ENCODE results near the gene USP49. TPM values are rescaled to one million over a fixed set of nuclear protein-coding genes. Genes with fewer than 3 reads are reported as not detected.

The USP49 gene
- polyA plus RNA-seq, 1 of the 3 experiments (the other 2 are of a cell fraction), result 2.4 TPM

DNA sequence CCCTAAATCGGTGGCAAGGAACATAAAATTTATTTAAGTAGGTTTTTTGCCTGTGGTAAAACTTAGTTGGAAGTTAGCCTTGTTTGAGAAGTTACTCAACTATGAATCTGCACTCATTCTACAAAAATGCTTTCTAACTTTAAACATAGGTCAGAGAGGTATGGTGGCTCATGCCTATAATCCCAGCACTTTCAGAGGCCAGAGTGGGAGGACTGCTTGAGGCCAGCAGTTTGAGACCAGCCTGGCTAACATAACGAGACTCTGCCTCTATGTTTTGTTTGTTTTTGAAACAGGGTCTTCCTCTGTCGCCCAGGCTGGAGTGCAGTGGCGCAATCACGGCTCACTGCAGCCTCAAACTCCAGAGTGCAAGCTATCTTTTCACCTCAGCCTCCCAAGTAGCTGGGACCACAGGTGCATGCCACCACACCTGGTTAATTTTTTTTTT lies 16.2 kb downstream of the USP49 start:
- Histone ChIP-seq H3K27me3 (ENCODE audit: insufficient read depth) (no peaks in the 10 kb centered on the region), H3K9me2 (no peaks in the 10 kb centered on the region), H4K20me1 (ENCODE audit: insufficient read depth) (no peaks in the 10 kb centered on the region), H3K79me2 (ENCODE audit: insufficient read depth) (no peaks in the 10 kb centered on the region), H2AFZ (ENCODE audit: low read depth) (no peak overlapping the region), H3K9me3 (no peaks in the 10 kb centered on the region), H3K4me2 (0 out of 2 replicates have a peak overlapping the region, but pooled peaks have one; percentile 4), H3K36me3 (replicated peaks in 1 of 2; ENCODE audit: control insufficient read depth in 1 of 2, insufficient read depth in 2 of 2, low read length in 1 of 2) (no peaks in the 10 kb centered on the region), H3F3A (replicated peaks; ENCODE audit: insufficient read depth) (peaks cover 11% of the 10 kb centered on the region), H3K4me1 (ENCODE audit: control insufficient read depth in 1 of 2, insufficient read depth in 2 of 2, low read depth in 1 of 2, low read length in 1 of 2) (no peaks in the 10 kb centered on the region), H3K4me3 (ENCODE audit: low read depth in 2 of 2, low read length in 1 of 2) (no peak overlapping the region), H3K27ac (ENCODE audit: low read depth in 2 of 2, low read length in 1 of 2) (peak overlapping the region in 1 of 2 experiments; percentile 25; a peak in 2 of 4 replicates), H3K9ac (no peak overlapping the region)
- ChIA-PET POLR2A (no interaction called here), CTCF (no interaction called here)
- 88% methylated on average over 5 of the region's 5 CpGs for WGBS (ENCODE audit: low lambda C conversion rate)
- DNase-seq, result no peak
- TF ChIP-seq GATA2 (CRISPR knock-in tag; IDR thresholded peaks at IDR 0.05), result no peak
- TF ChIP-seq, protein P1, sequence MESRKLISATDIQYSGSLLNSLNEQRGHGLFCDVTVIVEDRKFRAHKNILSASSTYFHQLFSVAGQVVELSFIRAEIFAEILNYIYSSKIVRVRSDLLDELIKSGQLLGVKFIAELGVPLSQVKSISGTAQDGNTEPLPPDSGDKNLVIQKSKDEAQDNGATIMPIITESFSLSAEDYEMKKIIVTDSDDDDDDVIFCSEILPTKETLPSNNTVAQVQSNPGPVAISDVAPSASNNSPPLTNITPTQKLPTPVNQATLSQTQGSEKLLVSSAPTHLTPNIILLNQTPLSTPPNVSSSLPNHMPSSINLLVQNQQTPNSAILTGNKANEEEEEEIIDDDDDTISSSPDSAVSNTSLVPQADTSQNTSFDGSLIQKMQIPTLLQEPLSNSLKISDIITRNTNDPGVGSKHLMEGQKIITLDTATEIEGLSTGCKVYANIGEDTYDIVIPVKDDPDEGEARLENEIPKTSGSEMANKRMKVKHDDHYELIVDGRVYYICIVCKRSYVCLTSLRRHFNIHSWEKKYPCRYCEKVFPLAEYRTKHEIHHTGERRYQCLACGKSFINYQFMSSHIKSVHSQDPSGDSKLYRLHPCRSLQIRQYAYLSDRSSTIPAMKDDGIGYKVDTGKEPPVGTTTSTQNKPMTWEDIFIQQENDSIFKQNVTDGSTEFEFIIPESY (IDR thresholded peaks at IDR 0.05; ENCODE audit: borderline replicate concordance, low read depth), result no peak
- no peak for TF ChIP-seq JUND (IDR thresholded peaks at IDR 0.05)
- no peak for TF ChIP-seq NFIC (IDR thresholded peaks at IDR 0.05; ENCODE audit: borderline replicate concordance)
- TF ChIP-seq, protein P2, sequence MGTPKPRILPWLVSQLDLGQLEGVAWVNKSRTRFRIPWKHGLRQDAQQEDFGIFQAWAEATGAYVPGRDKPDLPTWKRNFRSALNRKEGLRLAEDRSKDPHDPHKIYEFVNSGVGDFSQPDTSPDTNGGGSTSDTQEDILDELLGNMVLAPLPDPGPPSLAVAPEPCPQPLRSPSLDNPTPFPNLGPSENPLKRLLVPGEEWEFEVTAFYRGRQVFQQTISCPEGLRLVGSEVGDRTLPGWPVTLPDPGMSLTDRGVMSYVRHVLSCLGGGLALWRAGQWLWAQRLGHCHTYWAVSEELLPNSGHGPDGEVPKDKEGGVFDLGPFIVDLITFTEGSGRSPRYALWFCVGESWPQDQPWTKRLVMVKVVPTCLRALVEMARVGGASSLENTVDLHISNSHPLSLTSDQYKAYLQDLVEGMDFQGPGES (IDR thresholded peaks at IDR 0.05; ENCODE audit: low read depth, low read length), result no peak
- TF ChIP-seq MXI1 (IDR thresholded peaks at IDR 0.05; ENCODE audit: low read depth, low read length), result no peak
- TF ChIP-seq RAD21 (IDR thresholded peaks at IDR 0.05; ENCODE audit: low read length), result no peak
- TF ChIP-seq USF1 (IDR thresholded peaks at IDR 0.05; ENCODE audit: borderline replicate concordance, low read depth), result no peak
- TF ChIP-seq RFX5 (IDR thresholded peaks at IDR 0.05; ENCODE audit: low read length), result no peak
- TF ChIP-seq RCOR1 (IDR thresholded peaks at IDR 0.05; ENCODE audit: low read length), result no peak
- no peak for TF ChIP-seq REST (IDR thresholded peaks at IDR 0.05; ENCODE audit: low read depth, low read length)
- TF ChIP-seq SMC3 (IDR thresholded peaks at IDR 0.05; ENCODE audit: low read depth, low read length), result no peak
- no peak for TF ChIP-seq ELF1 (IDR thresholded peaks at IDR 0.05)
- no peak for TF ChIP-seq EP300 (IDR thresholded peaks at IDR 0.05; ENCODE audit: borderline replicate concordance in 1 of 2, low read depth in 1 of 2, low read length in 1 of 2)
- TF ChIP-seq YY1 (IDR thresholded peaks at IDR 0.05; ENCODE audit: low read depth), result no peak
- no peak for TF ChIP-seq POLR2AphosphoS5 (IDR thresholded peaks at IDR 0.05; ENCODE audit: low read depth, low read length)
- no peak for TF ChIP-seq TAF1 (IDR thresholded peaks at IDR 0.05; ENCODE audit: borderline replicate concordance, low read depth, low read length)
